ENCODE data around the gene MALAT1. TPM values are rescaled to one million over a fixed set of nuclear protein-coding genes. Genes with fewer than 3 reads are reported as not detected.

Gene MALAT1
- total RNA-seq, 1 donor from 2014 or later: 6,276 TPM

DNA sequence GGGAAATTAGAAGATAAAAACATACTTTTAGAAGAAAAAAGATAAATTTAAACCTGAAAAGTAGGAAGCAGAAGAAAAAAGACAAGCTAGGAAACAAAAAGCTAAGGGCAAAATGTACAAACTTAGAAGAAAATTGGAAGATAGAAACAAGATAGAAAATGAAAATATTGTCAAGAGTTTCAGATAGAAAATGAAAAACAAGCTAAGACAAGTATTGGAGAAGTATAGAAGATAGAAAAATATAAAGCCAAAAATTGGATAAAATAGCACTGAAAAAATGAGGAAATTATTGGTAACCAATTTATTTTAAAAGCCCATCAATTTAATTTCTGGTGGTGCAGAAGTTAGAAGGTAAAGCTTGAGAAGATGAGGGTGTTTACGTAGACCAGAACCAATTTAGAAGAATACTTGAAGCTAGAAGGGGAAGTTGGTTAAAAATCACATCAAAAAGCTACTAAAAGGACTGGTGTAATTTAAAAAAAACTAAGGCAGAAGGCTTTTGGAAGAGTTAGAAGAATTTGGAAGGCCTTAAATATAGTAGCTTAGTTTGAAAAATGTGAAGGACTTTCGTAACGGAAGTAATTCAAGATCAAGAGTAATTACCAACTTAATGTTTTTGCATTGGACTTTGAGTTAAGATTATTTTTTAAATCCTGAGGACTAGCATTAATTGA is 1.0 kb downstream of the MALAT1 start:
- DNase-seq (ENCODE audit: extremely low spot score, unreplicated experiment): no peak
- H3K27me3 Mint-ChIP-seq: peaks cover 24% of the 10 kb centered on the region
- TF ChIP-seq, protein P1, sequence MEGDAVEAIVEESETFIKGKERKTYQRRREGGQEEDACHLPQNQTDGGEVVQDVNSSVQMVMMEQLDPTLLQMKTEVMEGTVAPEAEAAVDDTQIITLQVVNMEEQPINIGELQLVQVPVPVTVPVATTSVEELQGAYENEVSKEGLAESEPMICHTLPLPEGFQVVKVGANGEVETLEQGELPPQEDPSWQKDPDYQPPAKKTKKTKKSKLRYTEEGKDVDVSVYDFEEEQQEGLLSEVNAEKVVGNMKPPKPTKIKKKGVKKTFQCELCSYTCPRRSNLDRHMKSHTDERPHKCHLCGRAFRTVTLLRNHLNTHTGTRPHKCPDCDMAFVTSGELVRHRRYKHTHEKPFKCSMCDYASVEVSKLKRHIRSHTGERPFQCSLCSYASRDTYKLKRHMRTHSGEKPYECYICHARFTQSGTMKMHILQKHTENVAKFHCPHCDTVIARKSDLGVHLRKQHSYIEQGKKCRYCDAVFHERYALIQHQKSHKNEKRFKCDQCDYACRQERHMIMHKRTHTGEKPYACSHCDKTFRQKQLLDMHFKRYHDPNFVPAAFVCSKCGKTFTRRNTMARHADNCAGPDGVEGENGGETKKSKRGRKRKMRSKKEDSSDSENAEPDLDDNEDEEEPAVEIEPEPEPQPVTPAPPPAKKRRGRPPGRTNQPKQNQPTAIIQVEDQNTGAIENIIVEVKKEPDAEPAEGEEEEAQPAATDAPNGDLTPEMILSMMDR (conservative IDR thresholded peaks at IDR 0.05): no peak
- H3K36me3 Mint-ChIP-seq: peaks cover 16% of the 10 kb centered on the region
- no peak overlapping the region for H3K27ac Mint-ChIP-seq
- H3K4me1 Mint-ChIP-seq (ENCODE audit: unreplicated experiment): peaks cover 28% of the 10 kb centered on the region
- no peak overlapping the region for H3K4me3 Mint-ChIP-seq
- no peaks in the 10 kb centered on the region for H3K9me3 Mint-ChIP-seq

DNA sequence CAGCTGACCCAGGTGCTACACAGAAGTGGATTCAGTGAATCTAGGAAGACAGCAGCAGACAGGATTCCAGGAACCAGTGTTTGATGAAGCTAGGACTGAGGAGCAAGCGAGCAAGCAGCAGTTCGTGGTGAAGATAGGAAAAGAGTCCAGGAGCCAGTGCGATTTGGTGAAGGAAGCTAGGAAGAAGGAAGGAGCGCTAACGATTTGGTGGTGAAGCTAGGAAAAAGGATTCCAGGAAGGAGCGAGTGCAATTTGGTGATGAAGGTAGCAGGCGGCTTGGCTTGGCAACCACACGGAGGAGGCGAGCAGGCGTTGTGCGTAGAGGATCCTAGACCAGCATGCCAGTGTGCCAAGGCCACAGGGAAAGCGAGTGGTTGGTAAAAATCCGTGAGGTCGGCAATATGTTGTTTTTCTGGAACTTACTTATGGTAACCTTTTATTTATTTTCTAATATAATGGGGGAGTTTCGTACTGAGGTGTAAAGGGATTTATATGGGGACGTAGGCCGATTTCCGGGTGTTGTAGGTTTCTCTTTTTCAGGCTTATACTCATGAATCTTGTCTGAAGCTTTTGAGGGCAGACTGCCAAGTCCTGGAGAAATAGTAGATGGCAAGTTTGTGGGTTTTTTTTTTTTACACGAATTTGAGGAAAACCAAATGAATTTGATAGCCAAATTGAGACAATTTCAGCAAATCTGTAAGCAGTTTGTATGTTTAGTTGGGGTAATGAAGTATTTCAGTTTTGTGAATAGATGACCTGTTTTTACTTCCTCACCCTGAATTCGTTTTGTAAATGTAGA is 1.7 kb downstream of the MALAT1 start:
- peaks cover 22% of the 10 kb centered on the region for H3K36me3 Mint-ChIP-seq
- no peaks in the 10 kb centered on the region for H3K9me3 Mint-ChIP-seq
- no peak overlapping the region for H3K4me3 Mint-ChIP-seq
- H3K4me1 Mint-ChIP-seq (ENCODE audit: unreplicated experiment): peaks cover 33% of the 10 kb centered on the region
- H3K27ac Mint-ChIP-seq: no peak overlapping the region
- TF ChIP-seq, protein P1 (conservative IDR thresholded peaks at IDR 0.05): no peak
- DNase-seq (ENCODE audit: extremely low spot score, unreplicated experiment): no peak
- H3K27me3 Mint-ChIP-seq: peaks cover 29% of the 10 kb centered on the region

DNA sequence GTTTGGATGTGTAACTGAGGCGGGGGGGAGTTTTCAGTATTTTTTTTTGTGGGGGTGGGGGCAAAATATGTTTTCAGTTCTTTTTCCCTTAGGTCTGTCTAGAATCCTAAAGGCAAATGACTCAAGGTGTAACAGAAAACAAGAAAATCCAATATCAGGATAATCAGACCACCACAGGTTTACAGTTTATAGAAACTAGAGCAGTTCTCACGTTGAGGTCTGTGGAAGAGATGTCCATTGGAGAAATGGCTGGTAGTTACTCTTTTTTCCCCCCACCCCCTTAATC is 2.3 kb downstream of the MALAT1 start:
- peaks cover 33% of the 10 kb centered on the region for H3K27me3 Mint-ChIP-seq
- TF ChIP-seq, protein P1 (conservative IDR thresholded peaks at IDR 0.05): no peak
- no peak for DNase-seq (ENCODE audit: extremely low spot score, unreplicated experiment)
- no peak overlapping the region for H3K4me3 Mint-ChIP-seq
- H3K27ac Mint-ChIP-seq: no peak overlapping the region
- H3K36me3 Mint-ChIP-seq: peaks cover 27% of the 10 kb centered on the region
- H3K4me1 Mint-ChIP-seq (ENCODE audit: unreplicated experiment): peaks cover 37% of the 10 kb centered on the region
- no peaks in the 10 kb centered on the region for H3K9me3 Mint-ChIP-seq

DNA sequence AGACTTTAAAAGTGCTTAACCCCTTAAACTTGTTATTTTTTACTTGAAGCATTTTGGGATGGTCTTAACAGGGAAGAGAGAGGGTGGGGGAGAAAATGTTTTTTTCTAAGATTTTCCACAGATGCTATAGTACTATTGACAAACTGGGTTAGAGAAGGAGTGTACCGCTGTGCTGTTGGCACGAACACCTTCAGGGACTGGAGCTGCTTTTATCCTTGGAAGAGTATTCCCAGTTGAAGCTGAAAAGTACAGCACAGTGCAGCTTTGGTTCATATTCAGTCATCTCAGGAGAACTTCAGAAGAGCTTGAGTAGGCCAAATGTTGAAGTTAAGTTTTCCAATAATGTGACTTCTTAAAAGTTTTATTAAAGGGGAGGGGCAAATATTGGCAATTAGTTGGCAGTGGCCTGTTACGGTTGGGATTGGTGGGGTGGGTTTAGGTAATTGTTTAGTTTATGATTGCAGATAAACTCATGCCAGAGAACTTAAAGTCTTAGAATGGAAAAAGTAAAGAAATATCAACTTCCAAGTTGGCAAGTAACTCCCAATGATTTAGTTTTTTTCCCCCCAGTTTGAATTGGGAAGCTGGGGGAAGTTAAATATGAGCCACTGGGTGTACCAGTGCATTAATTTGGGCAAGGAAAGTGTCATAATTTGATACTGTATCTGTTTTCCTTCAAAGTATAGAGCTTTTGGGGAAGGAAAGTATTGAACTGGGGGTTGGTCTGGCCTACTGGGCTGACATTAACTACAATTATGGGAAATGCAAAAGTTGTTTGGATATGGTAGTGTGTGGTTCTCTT is 2.8 kb downstream of the MALAT1 start:
- no peaks in the 10 kb centered on the region for H3K9me3 Mint-ChIP-seq
- peaks cover 32% of the 10 kb centered on the region for H3K36me3 Mint-ChIP-seq
- H3K27me3 Mint-ChIP-seq: peaks cover 38% of the 10 kb centered on the region
- TF ChIP-seq, protein P1 (conservative IDR thresholded peaks at IDR 0.05): no peak
- no peak for DNase-seq (ENCODE audit: extremely low spot score, unreplicated experiment)
- H3K4me1 Mint-ChIP-seq (ENCODE audit: unreplicated experiment): peaks cover 34% of the 10 kb centered on the region
- no peak overlapping the region for H3K27ac Mint-ChIP-seq
- no peak overlapping the region for H3K4me3 Mint-ChIP-seq

DNA sequence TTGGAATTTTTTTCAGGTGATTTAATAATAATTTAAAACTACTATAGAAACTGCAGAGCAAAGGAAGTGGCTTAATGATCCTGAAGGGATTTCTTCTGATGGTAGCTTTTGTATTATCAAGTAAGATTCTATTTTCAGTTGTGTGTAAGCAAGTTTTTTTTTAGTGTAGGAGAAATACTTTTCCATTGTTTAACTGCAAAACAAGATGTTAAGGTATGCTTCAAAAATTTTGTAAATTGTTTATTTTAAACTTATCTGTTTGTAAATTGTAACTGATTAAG is 3.4 kb downstream of the MALAT1 start:
- H3K27ac Mint-ChIP-seq: no peak overlapping the region
- TF ChIP-seq, protein P1 (conservative IDR thresholded peaks at IDR 0.05): no peak
- H3K27me3 Mint-ChIP-seq: peaks cover 43% of the 10 kb centered on the region
- peaks cover 33% of the 10 kb centered on the region for H3K4me1 Mint-ChIP-seq (ENCODE audit: unreplicated experiment)
- no peak overlapping the region for H3K4me3 Mint-ChIP-seq
- no peak for DNase-seq (ENCODE audit: extremely low spot score, unreplicated experiment)
- H3K36me3 Mint-ChIP-seq: peaks cover 33% of the 10 kb centered on the region
- no peaks in the 10 kb centered on the region for H3K9me3 Mint-ChIP-seq

Measured in type B pancreatic cell (in vitro differentiated cells).